Measurements from ENCODE around the gene TBX15. TPM values are rescaled to one million over a fixed set of nuclear protein-coding genes. Genes with fewer than 3 reads are reported as not detected.

The TBX15 gene
- total RNA-seq, 4 donors from 2014 or later = 1.1 to 5.4 (median 3.5) TPM

DNA sequence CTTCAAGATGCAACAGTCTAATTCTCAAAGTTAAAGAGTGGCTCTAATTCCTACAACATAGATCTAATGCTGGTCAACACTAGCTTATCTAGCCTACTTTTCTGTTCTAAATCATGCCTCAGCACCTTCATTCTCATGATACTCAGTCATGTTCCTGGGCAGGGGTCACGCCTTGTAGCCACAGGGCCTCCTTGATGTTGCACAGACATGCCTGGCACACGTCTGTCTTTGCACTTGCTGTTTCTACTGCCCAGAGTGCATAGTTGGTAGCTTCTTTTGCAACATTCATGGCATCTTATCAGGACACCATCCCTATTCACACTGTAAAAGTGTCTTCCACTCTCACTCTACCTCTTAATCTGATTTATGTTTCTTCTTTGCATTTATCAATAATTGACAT is 76.6 kb downstream of the TBX15 start:
- no peaks in the 10 kb centered on the region for H3K36me3 ChIP-seq
- DNase-seq = no peak
- no peak overlapping the region for H3K4me3 ChIP-seq (replicated peaks in 1 of 3)
- H3K27me3 ChIP-seq = no peaks in the 10 kb centered on the region
- TF ChIP-seq POLR2A (IDR thresholded peaks at IDR 0.05) = no peak
- TF ChIP-seq, protein P1, sequence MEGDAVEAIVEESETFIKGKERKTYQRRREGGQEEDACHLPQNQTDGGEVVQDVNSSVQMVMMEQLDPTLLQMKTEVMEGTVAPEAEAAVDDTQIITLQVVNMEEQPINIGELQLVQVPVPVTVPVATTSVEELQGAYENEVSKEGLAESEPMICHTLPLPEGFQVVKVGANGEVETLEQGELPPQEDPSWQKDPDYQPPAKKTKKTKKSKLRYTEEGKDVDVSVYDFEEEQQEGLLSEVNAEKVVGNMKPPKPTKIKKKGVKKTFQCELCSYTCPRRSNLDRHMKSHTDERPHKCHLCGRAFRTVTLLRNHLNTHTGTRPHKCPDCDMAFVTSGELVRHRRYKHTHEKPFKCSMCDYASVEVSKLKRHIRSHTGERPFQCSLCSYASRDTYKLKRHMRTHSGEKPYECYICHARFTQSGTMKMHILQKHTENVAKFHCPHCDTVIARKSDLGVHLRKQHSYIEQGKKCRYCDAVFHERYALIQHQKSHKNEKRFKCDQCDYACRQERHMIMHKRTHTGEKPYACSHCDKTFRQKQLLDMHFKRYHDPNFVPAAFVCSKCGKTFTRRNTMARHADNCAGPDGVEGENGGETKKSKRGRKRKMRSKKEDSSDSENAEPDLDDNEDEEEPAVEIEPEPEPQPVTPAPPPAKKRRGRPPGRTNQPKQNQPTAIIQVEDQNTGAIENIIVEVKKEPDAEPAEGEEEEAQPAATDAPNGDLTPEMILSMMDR (IDR thresholded peaks at IDR 0.05) = no peak
- no peaks in the 10 kb centered on the region for H3K9me3 ChIP-seq
- H3K4me1 ChIP-seq = no peaks in the 10 kb centered on the region
- 69 to 75% methylated on average over 2 of the region's 2 CpGs for WGBS, 2 donors
- H3K27ac ChIP-seq = no peak overlapping the region
- intact Hi-C loops (cut with DNase I) = no loop called here

GRCh38 chr1:118907466-118907865 is 80.7 kb downstream of the TBX15 start:
- Histone ChIP-seq H3K9me3 (no peaks in the 10 kb centered on the region), H3K4me1 (no peaks in the 10 kb centered on the region), H3K36me3 (no peaks in the 10 kb centered on the region), H3K27me3 (no peaks in the 10 kb centered on the region), H3K4me3 (replicated peaks in 1 of 3) (no peak overlapping the region), H3K27ac (no peak overlapping the region)
- no peak for DNase-seq
- intact Hi-C loops (cut with DNase I) = no loop called here
- no peak for TF ChIP-seq POLR2A (IDR thresholded peaks at IDR 0.05)
- TF ChIP-seq, protein P1 (IDR thresholded peaks at IDR 0.05) = no peak

- no peak for DNase-seq
- no peaks in the 10 kb centered on the region for H3K9me3 ChIP-seq
- TF ChIP-seq POLR2A (IDR thresholded peaks at IDR 0.05) = no peak
- TF ChIP-seq, protein P1 (IDR thresholded peaks at IDR 0.05) = no peak
- H3K4me1 ChIP-seq = no peaks in the 10 kb centered on the region
- intact Hi-C loops (cut with DNase I) = no loop called here
- no peaks in the 10 kb centered on the region for H3K27me3 ChIP-seq
- no peak overlapping the region for H3K4me3 ChIP-seq (replicated peaks in 1 of 3)
- no peaks in the 10 kb centered on the region for H3K36me3 ChIP-seq
- WGBS, 2 donors = 88 to 92% methylated on average over 1 of the region's 1 CpG
- no peak overlapping the region for H3K27ac ChIP-seq
These were observed 82.5 kb downstream of the TBX15 start for GRCh38 chr1:118905671-118906070.

GRCh38 chr1:118905196-118905595 is 82.9 kb downstream of the TBX15 start:
- no peak overlapping the region for H3K4me3 ChIP-seq (replicated peaks in 1 of 3)
- H3K36me3 ChIP-seq = no peaks in the 10 kb centered on the region
- H3K27ac ChIP-seq = no peak overlapping the region
- H3K9me3 ChIP-seq = no peaks in the 10 kb centered on the region
- TF ChIP-seq POLR2A (IDR thresholded peaks at IDR 0.05) = no peak
- TF ChIP-seq, protein P1 (IDR thresholded peaks at IDR 0.05) = no peak
- intact Hi-C loops (cut with DNase I) = no loop called here
- no peaks in the 10 kb centered on the region for H3K27me3 ChIP-seq
- WGBS, 2 donors = 73 to 75% methylated on average over 6 of the region's 6 CpGs
- H3K4me1 ChIP-seq = no peaks in the 10 kb centered on the region
- peak in 1 of 2 donors; percentile 2 for DNase-seq

- Histone ChIP-seq H3K4me3 (replicated peaks in 1 of 3) (no peak overlapping the region), H3K9me3 (no peaks in the 10 kb centered on the region), H3K27me3 (no peaks in the 10 kb centered on the region), H3K36me3 (no peaks in the 10 kb centered on the region), H3K27ac (no peak overlapping the region), H3K4me1 (no peaks in the 10 kb centered on the region)
- intact Hi-C loops (cut with DNase I) = no loop called here
- no peak for TF ChIP-seq POLR2A (IDR thresholded peaks at IDR 0.05)
- TF ChIP-seq, protein P1 (IDR thresholded peaks at IDR 0.05) = no peak
- no peak for DNase-seq
- 73 to 85% methylated on average over 6 of the region's 6 CpGs for WGBS, 2 donors
These were observed 85.4 kb downstream of the TBX15 start for GRCh38 chr1:118902711-118903191.

All from thyroid gland (tissue), 4 donors.